ENCODE data around the gene HNRNPA2B1.
A peak's percentile ranks its signal among the peaks of the same experiment; 100 is the strongest.
"Not testable (repeated sequence)": the region's sequence is repeated elsewhere in the genome, so short reads cannot be mapped to it uniquely, and the experiment has no call there.

HNRNPA2B1 gene

GRCh38 chr7:26202019-26202990 lies 1.8 kb upstream of the HNRNPA2B1 start:
- H3K4me3 Mint-ChIP-seq, result peak overlapping the region; percentile 87
- peaks cover 59% of the 10 kb centered on the region for H3K36me3 Mint-ChIP-seq (ENCODE audit: low read depth)
- H3K4me1 Mint-ChIP-seq (ENCODE audit: low read depth), result peaks cover 46% of the 10 kb centered on the region
- peaks cover 3% of the 10 kb centered on the region for H3K27me3 Mint-ChIP-seq (ENCODE audit: low read depth)
- peak overlapping the region; percentile 85 for H3K27ac Mint-ChIP-seq
- H3K9me3 Mint-ChIP-seq, result no peaks in the 10 kb centered on the region

GRCh38 chr7:26201247-26202018 lies 887 bp upstream of the HNRNPA2B1 start, which contains the start of gene CBX3:
TSS of gene CBX3 (plus strand) at chr7:26201745. CDS start at chr7:26202999, 1,254 bp downstream.
- Mint-ChIP-seq H3K4me1 (ENCODE audit: low read depth) (peaks cover 49% of the 10 kb centered on the region), H3K9me3 (no peaks in the 10 kb centered on the region), H3K27me3 (ENCODE audit: low read depth) (peaks cover 3% of the 10 kb centered on the region)

GRCh38 chr7:26200038-26200443 lies 505 bp downstream of the HNRNPA2B1 start:
- Mint-ChIP-seq H3K4me3 (peak overlapping the region; percentile 99), H3K27ac (peak overlapping the region; percentile 99), H3K36me3 (ENCODE audit: low read depth) (peaks cover 67% of the 10 kb centered on the region), H3K9me3 (no peaks in the 10 kb centered on the region), H3K4me1 (ENCODE audit: low read depth) (peaks cover 51% of the 10 kb centered on the region), H3K27me3 (ENCODE audit: low read depth) (peaks cover 3% of the 10 kb centered on the region)

More at GRCh38 chr7:26201247-26202018, 887 bp upstream of the HNRNPA2B1 start, which contains the start of gene CBX3:
- Mint-ChIP-seq H3K36me3 (ENCODE audit: low read depth) (peaks cover 62% of the 10 kb centered on the region), H3K4me3 (peak within 1 kb of the TSS; percentile 99), H3K27ac (peak within 1 kb of the TSS; percentile 99)

- Mint-ChIP-seq H3K4me1 (ENCODE audit: low read depth) (peaks cover 48% of the 10 kb centered on the region), H3K27ac (peak overlapping the region; percentile 99), H3K27me3 (ENCODE audit: low read depth) (peaks cover 3% of the 10 kb centered on the region), H3K4me3 (peak overlapping the region; percentile 99), H3K9me3 (no peaks in the 10 kb centered on the region), H3K36me3 (ENCODE audit: low read depth) (peaks cover 67% of the 10 kb centered on the region)
Measured at GRCh38 chr7:26199301-26200037, 1.1 kb downstream of the HNRNPA2B1 start.

- H3K27me3 Mint-ChIP-seq (ENCODE audit: low read depth), result peaks cover 3% of the 10 kb centered on the region
- peaks cover 49% of the 10 kb centered on the region for H3K4me1 Mint-ChIP-seq (ENCODE audit: low read depth)
- H3K4me3 Mint-ChIP-seq, result peak overlapping the region; percentile 99
- no peaks in the 10 kb centered on the region for H3K9me3 Mint-ChIP-seq
- peak overlapping the region; percentile 99 for H3K27ac Mint-ChIP-seq
- peaks cover 68% of the 10 kb centered on the region for H3K36me3 Mint-ChIP-seq (ENCODE audit: low read depth)
Measured at GRCh38 chr7:26198781-26199169, 1.8 kb downstream of the HNRNPA2B1 start.

GRCh38 chr7:26198133-26198780 lies 2.3 kb downstream of the HNRNPA2B1 start:
- H3K27ac Mint-ChIP-seq, result peak overlapping the region; percentile 99
- H3K4me3 Mint-ChIP-seq, result peak overlapping the region; percentile 99
- H3K36me3 Mint-ChIP-seq (ENCODE audit: low read depth), result peaks cover 70% of the 10 kb centered on the region
- H3K9me3 Mint-ChIP-seq, result no peaks in the 10 kb centered on the region
- H3K27me3 Mint-ChIP-seq (ENCODE audit: low read depth), result peaks cover 3% of the 10 kb centered on the region
- peaks cover 50% of the 10 kb centered on the region for H3K4me1 Mint-ChIP-seq (ENCODE audit: low read depth)

GRCh38 chr7:26197153-26198115 lies 3.1 kb downstream of the HNRNPA2B1 start:
- Mint-ChIP-seq H3K4me3 (peak overlapping the region; percentile 99), H3K27me3 (ENCODE audit: low read depth) (peaks cover 3% of the 10 kb centered on the region), H3K9me3 (no peaks in the 10 kb centered on the region), H3K36me3 (ENCODE audit: low read depth) (peaks cover 73% of the 10 kb centered on the region), H3K27ac (peak overlapping the region; percentile 99), H3K4me1 (ENCODE audit: low read depth) (peaks cover 53% of the 10 kb centered on the region)

- Mint-ChIP-seq H3K27ac (peak overlapping the region; percentile 60), H3K27me3 (ENCODE audit: low read depth) (peaks cover 3% of the 10 kb centered on the region), H3K4me3 (peak overlapping the region; percentile 99), H3K36me3 (ENCODE audit: low read depth) (peaks cover 83% of the 10 kb centered on the region), H3K9me3 (no peaks in the 10 kb centered on the region), H3K4me1 (ENCODE audit: low read depth) (peaks cover 61% of the 10 kb centered on the region)
Measured at GRCh38 chr7:26195867-26196657, 4.5 kb downstream of the HNRNPA2B1 start.

- H3K4me3 Mint-ChIP-seq, result peak overlapping the region; percentile 62
- H3K36me3 Mint-ChIP-seq (ENCODE audit: low read depth), result peaks cover 85% of the 10 kb centered on the region
- peaks cover 63% of the 10 kb centered on the region for H3K4me1 Mint-ChIP-seq (ENCODE audit: low read depth)
- H3K27ac Mint-ChIP-seq, result peak overlapping the region; percentile 23
- no peaks in the 10 kb centered on the region for H3K27me3 Mint-ChIP-seq (ENCODE audit: low read depth)
- no peaks in the 10 kb centered on the region for H3K9me3 Mint-ChIP-seq
Measured at GRCh38 chr7:26195182-26195581, 5.4 kb downstream of the HNRNPA2B1 start.

GRCh38 chr7:26194764-26195163 lies 5.8 kb downstream of the HNRNPA2B1 start:
- H3K9me3 Mint-ChIP-seq; H3K27me3 Mint-ChIP-seq (ENCODE audit: low read depth): not testable (repeated sequence)
- Mint-ChIP-seq H3K4me1 (ENCODE audit: low read depth) (peaks cover 63% of the 10 kb centered on the region), H3K4me3 (peak overlapping the region; percentile 75), H3K27ac (peak overlapping the region; percentile 84), H3K36me3 (ENCODE audit: low read depth) (peaks cover 86% of the 10 kb centered on the region)

GRCh38 chr7:26193432-26194207 lies 6.9 kb downstream of the HNRNPA2B1 start:
- no peaks in the 10 kb centered on the region for H3K9me3 Mint-ChIP-seq
- H3K27ac Mint-ChIP-seq, result peak overlapping the region; percentile 84
- peaks cover 67% of the 10 kb centered on the region for H3K4me1 Mint-ChIP-seq (ENCODE audit: low read depth)
- peaks cover 86% of the 10 kb centered on the region for H3K36me3 Mint-ChIP-seq (ENCODE audit: low read depth)
- peak overlapping the region; percentile 75 for H3K4me3 Mint-ChIP-seq
- H3K27me3 Mint-ChIP-seq (ENCODE audit: low read depth), result no peaks in the 10 kb centered on the region
